Left colon (tissue), 2 donors: ENCODE results near the gene CHTF18. TPM values are rescaled to one million over a fixed set of nuclear protein-coding genes. Genes with fewer than 3 reads are reported as not detected.
"Not testable (repeated sequence)": the region's sequence is repeated elsewhere in the genome, so short reads cannot be mapped to it uniquely, and the experiment has no call there.

ENCODE experiments used
- ATAC-seq: fragments of 200-7000 bp; cut with Tn5 transposase; one replicate; pipeline ENCODE4 v1.9.1; 2020; ENCODE audit warnings: mild to moderate bottlenecking, moderate library complexity
- DNase-seq, 2 donors: peaks; one replicate each; pipeline ENCODE4 v3.0.0-alpha.2; 2020
- intact Hi-C, 2 donors: fragments of 100-400 bp; cut with DNase I in 1 of 2; cut with micrococcal nuclease in 1 of 2; formaldehyde crosslinking; loops; one replicate each; pipeline versions ENCODE4 v1.11.2 to v1.14.0; 2022; cut with DNase I, micrococcal nuclease
- total RNA-seq, 2 donors: library from RNA; stranded (reverse); fragmentation: NEBNext Ultra II Directional; extraction: Animal tissue kit (Norgen Biotek cat#: 25700); gene quantifications; one replicate each; pipeline ENCODE4 v1.2.1, GENCODE V29; 2021
- donor health status: DM: no; HTN: no; CAD: no.
- donor health status: DM: yes; HTN: yes; CAD: no.

The CHTF18 gene
- total RNA-seq, 2 donors from 2014 or later: 9.5 to 20.3 TPM

DNA sequence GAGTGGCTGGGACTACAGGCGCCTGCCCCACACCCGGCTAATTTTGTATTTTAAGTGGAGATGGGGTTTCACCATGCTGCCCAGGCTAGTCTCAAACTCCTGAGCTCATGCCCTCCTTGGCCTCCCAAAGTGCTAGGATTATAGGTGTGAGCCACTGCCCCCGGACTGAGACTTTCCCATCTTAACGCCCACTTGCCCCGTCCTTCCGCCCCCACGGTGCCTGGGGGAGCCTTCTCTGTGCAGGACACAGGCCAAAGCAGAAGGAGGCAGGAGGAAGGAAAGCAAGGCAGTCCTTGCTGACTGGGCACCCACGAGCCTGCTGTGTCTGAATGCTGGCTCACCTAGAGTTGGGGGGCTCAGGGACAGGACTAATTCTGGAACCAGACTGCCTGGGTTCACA lies 29.7 kb downstream of the CHTF18 start:
- DNase-seq (no peak), ATAC-seq (no peak)
- intact Hi-C loops: loop anchor here in 1 of 2 donors (10.0 kb wide), 1 partner anchor 237 kb away; no protein-coding TSS in a partner anchor

GRCh38 chr16:818592-818991 lies 30.2 kb downstream of the CHTF18 start:
- ATAC-seq: no peak
- intact Hi-C loops: loop anchor here in 1 of 2 donors (10.0 kb wide), 1 partner anchor 236 kb away; no protein-coding TSS in a partner anchor
- DNase-seq: no peak

DNA sequence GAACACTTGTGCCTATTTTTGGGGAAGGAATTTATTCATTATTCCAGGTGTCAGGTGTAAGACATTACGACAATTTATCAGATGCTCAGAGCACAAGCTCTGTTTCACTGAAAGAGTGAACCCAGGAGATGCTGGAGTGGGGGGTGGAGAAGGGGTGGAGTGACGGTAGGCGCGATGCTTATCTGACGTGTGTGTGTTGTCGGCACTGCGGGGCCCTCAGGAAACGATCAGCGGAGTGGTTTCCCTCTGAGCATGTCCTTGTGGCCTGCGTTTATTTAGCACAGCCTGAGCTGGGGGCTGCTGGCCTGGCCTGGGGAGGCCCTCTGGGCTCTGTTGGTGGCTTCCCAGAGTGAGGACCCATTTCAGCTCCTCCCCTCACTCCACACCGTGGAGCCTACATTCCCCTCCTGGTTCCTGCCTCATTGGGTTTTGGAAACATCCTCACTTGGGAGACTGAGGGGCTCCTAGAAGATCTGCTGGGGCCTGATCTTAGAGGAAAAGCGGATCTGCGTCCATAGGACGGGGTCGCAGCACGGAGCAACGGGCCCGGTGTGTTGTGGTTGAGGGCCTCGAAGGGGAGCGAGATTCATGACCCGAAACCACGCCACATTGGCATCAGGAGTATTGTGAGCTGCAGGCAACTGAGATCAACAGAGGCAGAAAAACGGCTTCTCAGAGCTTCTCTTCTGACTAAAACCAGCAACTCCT lies 31.1 kb downstream of the CHTF18 start:
- intact Hi-C loops: loop anchor here in 1 of 2 donors (10.0 kb wide), 1 partner anchor 235 kb away; no protein-coding TSS in a partner anchor
- DNase-seq: no peak
- no peak for ATAC-seq

GRCh38 chr16:820044-820408 lies 31.6 kb downstream of the CHTF18 start:
- ATAC-seq, intact Hi-C loops, DNase-seq: not testable (repeated sequence)

GRCh38 chr16:820748-821147 lies 32.3 kb downstream of the CHTF18 start:
- intact Hi-C loops: no loop called here
- DNase-seq: no peak
- ATAC-seq: no peak

- intact Hi-C loops: no loop called here
- no peak for DNase-seq
- no peak for ATAC-seq
Observed at GRCh38 chr16:821751-822150, 33.3 kb downstream of the CHTF18 start.

DNA sequence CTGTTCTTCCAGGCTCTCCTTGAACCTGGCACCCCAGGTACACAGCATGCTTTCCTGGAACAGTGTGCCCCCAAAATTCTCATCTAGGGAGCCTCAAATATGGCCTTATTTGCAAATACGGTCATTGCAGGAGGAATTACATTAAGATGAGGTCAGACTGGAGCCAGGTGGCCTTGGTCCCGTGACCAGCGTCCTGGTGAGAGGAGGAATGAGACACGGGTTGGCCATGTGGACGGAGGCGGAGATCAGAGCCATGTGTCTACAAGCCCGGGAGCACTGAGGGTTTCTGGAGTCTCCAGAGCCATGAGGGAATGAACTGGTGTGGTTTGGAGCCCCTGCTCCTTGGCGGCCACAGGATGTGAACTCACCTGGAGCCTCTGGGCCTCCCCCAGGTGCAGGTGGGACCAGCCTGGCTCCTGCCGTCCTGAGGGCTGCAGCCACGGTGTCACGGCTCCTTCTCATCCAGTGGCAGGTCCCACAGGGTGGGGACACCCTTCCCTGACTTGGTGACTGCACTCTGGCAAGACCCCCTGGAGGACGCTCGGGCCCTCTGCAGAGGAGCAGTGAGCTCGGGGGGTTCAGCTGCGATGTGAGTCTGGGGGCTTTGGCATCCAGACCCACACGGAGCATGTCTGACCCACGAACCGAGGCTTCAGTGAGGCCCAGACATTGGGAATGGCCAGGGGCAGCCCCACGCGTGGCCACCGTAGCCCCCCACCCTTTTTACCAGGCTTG lies 33.9 kb downstream of the CHTF18 start:
- ATAC-seq (no peak), DNase-seq (no peak)
- intact Hi-C loops: no loop called here

DNA sequence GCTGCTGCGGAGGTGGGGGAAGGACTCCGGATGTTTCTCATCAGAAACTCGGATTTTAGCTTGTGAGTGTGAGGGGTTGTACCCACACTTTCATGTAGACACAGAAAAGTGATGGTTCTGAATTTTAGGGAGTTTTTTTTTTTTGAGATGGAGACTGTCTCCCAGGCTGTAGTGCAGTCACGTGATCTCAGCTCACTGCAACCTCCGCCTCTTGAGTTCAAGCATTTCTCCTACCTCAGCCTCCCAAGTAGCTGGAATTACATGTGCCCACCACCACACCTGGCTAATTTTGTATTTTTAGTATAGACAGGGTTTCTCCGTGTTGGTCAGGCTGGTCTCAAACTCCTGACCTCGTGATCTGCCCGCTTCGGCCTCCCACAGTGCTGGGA lies 34.5 kb downstream of the CHTF18 start:
- intact Hi-C loops: no loop called here
- no peak for DNase-seq
- no peak for ATAC-seq

DNA sequence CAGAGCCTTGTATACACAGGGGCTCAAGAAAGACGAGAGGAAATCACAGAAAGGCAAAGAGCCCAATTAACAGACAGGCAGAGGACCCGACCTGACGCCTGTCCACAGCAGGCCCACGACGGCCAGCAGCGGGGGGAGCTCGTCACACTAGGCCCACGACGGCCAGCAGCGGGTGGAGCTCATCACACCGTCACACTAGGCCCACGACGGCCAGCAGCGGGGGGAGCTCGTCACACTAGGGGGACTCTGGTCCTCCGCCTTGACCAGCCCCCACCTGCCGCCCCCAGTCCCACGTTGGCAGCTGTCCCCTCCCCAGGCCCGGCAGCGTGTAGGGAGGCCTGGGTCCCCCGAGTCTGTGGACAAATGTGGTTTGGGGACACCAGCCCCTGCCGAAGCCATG lies 35.8 kb downstream of the CHTF18 start:
- ATAC-seq (no peak), DNase-seq (no peak)
- intact Hi-C loops: no loop called here

GRCh38 chr16:824601-825000 lies 36.2 kb downstream of the CHTF18 start:
- DNase-seq: no peak
- ATAC-seq: no peak
- intact Hi-C loops: no loop called here

DNA sequence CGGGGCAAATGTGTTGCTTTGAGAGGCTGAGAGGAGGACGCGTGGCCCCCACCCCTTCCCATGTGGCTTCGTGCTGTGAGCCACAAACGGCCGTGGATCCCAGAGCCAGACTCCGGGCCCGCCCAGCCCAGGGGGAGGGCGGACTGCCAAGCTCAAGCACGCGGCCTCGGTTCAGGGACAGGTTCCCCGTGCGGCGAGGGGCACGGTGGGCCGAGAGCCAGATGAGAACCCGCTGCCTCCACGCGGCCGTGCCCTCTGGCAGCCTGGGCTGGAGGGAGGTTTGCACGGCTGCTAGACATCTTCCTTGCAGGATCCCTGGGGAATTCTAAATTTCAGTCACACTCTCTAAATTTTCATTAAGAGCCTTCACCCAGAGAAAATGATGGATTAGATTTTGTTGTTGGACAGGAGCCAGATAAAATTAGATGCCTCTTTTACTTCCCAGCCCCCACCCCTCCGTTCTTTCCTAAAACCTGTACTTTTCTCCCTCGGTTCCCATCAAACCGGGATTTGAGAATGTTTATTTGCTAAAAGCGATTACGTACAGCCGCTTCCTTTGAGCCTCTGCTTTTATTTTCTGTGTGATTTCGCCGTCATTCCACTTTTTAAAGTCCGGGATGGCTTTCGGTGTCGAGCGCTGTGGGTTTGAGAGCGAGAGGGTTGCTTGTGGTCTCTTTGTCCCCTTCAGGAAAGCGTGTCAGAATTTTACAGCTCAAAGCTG lies 37.1 kb downstream of the CHTF18 start:
- intact Hi-C loops: no loop called here
- DNase-seq (no peak), ATAC-seq (no peak)

DNA sequence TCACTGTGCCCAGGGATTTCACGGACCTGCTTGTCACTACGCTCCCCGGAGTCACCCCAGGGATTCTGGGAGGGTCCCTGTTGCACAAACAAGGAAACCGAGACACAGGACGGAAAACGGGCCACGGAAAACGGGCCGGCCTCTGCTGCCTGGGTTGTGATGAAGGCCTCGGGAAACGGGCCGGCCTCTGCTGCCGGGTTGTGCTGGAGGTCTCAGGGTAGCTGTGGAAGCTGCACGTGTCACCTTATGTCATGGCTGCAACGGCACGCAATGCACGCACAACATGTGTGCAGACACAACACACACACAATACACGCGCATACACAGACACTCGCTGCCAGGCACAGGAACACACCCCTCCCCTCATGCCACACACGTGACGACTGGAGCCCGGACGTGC lies 39.1 kb downstream of the CHTF18 start:
- intact Hi-C loops: no loop called here

GRCh38 chr16:828891-829290 lies 40.5 kb downstream of the CHTF18 start:
- DNase-seq (no peak), ATAC-seq (no peak)
- intact Hi-C loops: no loop called here

More for the DNA sequence above, 39.1 kb downstream of the CHTF18 start:
- DNase-seq (no peak), ATAC-seq (no peak)

DNA sequence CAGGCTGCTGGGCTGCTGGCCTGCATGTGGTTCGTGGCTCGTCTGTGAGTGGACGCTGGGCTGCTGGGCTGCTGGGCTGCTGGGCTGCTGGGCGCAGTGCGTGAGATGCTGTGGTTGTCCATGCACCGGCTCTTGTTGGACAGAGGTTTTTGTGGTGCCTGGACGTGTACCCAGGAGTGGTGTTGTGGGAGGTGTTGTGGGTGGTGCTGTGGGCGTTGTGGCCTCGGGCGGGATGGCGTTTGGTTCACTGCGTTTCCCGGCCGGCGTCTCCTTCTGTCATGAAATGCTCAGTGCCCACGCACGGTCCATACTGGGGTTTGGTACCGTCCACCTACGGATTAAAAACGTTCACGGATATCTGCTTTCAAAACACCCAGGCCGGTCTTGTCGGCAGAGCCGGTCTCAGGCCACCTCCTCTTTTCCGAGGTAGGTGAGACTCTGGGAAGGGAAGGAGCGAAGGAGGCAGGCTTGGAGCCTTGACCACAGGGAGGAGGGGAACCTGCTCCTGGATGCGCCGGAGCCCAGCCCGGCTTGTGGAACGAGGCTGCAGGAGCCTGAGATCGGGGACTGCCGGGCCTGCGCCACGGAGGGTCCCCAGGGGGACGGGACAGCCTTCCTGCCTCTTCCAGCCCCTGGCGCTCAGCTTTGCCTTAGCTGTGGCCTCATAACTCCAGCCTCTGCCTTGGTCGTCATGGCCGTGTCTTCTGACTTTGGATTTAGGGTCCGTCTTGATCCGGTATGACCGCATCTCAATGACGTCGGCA lies 41.9 kb downstream of the CHTF18 start:
- ATAC-seq (no peak), DNase-seq (no peak)
- intact Hi-C loops: no loop called here

DNA sequence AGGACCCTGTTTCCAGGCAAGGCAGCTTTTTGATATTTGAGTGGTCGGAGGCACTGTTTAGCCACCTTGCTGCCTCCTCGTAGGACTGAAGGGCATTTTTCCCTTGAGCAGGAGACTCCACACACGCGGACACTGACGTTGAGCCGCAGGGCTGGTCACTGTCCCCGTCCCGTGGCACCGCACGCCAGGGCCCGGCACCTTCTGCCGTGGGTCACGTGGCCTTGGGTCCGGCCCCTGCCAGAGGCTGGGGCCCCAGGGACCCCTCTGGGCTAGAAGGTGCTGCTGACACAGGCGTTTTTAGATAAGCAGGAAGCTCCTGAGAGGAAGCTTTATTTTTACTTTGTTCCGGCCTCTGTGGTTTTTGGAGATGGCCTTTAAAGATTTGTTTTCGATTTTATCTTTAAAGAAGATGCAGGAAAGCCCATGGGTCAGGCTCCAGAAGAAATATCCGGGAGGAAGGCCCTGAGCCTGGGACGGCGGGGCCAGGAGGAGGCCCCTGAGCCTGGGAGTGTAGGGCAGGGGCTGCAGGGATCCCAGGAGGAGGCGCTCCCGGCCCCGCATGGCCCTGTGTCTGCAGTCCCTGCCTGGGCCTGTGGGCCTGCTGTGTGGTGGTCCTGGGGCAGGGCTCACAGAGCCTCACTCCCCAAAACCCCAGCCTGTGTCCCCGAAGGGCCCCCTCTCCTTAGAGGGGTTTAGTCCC lies 42.6 kb downstream of the CHTF18 start:
- intact Hi-C loops: no loop called here
- ATAC-seq (no peak), DNase-seq (no peak)

DNA sequence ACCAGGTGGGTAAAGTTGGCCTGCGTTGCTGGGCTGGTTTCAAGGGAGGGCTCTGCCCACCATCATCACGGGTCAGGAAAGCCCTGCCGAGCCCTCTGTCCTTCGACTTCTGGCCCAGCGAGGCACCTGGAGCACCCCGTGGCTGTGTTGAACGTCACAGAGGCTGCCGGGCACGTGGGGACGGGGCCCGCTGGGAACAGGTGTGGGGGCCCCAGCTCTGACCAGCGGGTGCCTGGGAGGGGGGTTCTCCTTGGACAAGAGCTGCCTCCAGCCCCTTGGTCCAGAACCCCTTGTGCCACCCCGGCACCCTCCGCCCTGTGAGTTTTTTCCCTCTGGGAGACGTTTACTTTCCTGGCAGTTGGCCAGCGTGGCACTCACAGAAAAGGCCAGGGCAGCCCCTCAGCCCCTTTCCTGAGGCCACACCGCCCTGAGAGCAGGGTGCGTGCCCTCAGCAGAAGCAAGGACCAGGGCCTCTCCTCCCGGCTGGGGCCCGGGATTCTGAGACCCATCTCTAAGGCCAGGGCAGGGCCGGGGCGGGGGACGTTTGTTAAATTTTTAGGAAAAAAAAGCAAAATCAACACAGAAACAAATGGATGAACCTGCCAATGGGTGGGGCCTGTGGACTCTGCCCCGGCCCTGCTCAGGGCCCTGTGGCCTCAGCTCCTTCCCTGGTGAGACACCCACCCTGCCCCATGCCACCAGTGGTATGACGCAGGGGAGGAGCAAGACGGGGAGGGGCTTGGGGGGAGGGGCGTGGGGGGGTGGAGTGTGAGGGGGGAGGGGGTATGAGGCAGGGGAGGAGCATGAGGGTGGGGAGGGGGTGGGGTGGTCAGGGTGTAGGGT lies 43.4 kb downstream of the CHTF18 start:
- ATAC-seq (peak; percentile 78), DNase-seq (peak in 1 of 2 donors; percentile 24)
- intact Hi-C loops: no loop called here

- DNase-seq (peak; percentile 45 to 74), ATAC-seq (peak; percentile 90)
- intact Hi-C loops: no loop called here
Observed at GRCh38 chr16:832652-833336, 44.4 kb downstream of the CHTF18 start.
